HepG2 (cell line): ENCODE measurements around the gene CARMIL1. TPM values are rescaled to one million over a fixed set of nuclear protein-coding genes. Genes with fewer than 3 reads are reported as not detected.

Source experiments
- CSRNP1 ChIP-seq: sonication (generic); formaldehyde crosslinking; IDR thresholded peaks from 2 replicates; pipeline ENCODE4 v1.8.1; 2023; ENCODE audit warnings: mild to moderate bottlenecking, missing genetic modification reagents
- FOXP4 ChIP-seq: sonication (generic); formaldehyde crosslinking; IDR thresholded peaks from 2 replicates; pipeline ENCODE4 v1.4.0; 2020; ENCODE audit warnings: missing genetic modification reagents
- HMG20A ChIP-seq: IDR thresholded peaks from 2 replicates; pipeline ENCODE4 v1.6.1; 2016; ENCODE audit warnings: borderline replicate concordance
- IRF2 ChIP-seq: IDR thresholded peaks from 2 replicates; pipeline ENCODE4 v1.6.1; 2018; ENCODE audit warnings: missing genetic modification reagents, missing compliant biosample characterization
- IRF9 ChIP-seq: sonication (generic); formaldehyde crosslinking; IDR thresholded peaks from 2 replicates; pipeline ENCODE4 v1.8.0; 2022; ENCODE audit warnings: missing genetic modification reagents, mild to moderate bottlenecking, borderline replicate concordance
- KAT8 ChIP-seq: IDR thresholded peaks from 2 replicates; pipeline ENCODE4 v1.6.1; 2016; ENCODE audit warnings: missing genetic modification reagents, missing compliant biosample characterization
- KLF6 ChIP-seq: IDR thresholded peaks from 2 replicates; pipeline ENCODE4 v1.8.0; 2016; ENCODE audit warnings: missing biosample characterization, missing genetic modification reagents
- MAFK ChIP-seq, 2 experiments: IDR thresholded peaks in 1 of 2; conservative IDR thresholded peaks in 1 of 2; 2 replicates each; pipeline ENCODE4 v1.6.1; 2011; ENCODE audit warnings: improper control_type of control experiment in 2 of 2, low read length in 2 of 2
- MEIS1 ChIP-seq: sonication (generic); formaldehyde crosslinking; IDR thresholded peaks from 2 replicates; pipeline ENCODE4 v1.9.0; 2021; ENCODE audit warnings: mild to moderate bottlenecking, missing genetic modification reagents, moderate library complexity, borderline replicate concordance
- MIER2 ChIP-seq: IDR thresholded peaks from 2 replicates; pipeline ENCODE4 v1.6.1; 2016; ENCODE audit warnings: missing biosample characterization, missing genetic modification reagents
- MTF2 ChIP-seq: sonication (generic); formaldehyde crosslinking; IDR thresholded peaks from 2 replicates; pipeline ENCODE4 v1.5.0; 2020; ENCODE audit warnings: missing genetic modification reagents, borderline replicate concordance
- MXD4 ChIP-seq: IDR thresholded peaks from 2 replicates; pipeline ENCODE4 v1.6.1; 2016; ENCODE audit warnings: mild to moderate bottlenecking, missing biosample characterization, missing genetic modification reagents
- NCOA2 ChIP-seq: sonication (generic); formaldehyde crosslinking; IDR thresholded peaks from 2 replicates; pipeline ENCODE4 v1.8.0; 2022; ENCODE audit warnings: inconsistent platforms
- POGZ ChIP-seq: sonication (generic); formaldehyde crosslinking; IDR thresholded peaks from 2 replicates; pipeline ENCODE4 v1.4.0; 2020; ENCODE audit warnings: mild to moderate bottlenecking, missing genetic modification reagents
- RXRB ChIP-seq: IDR thresholded peaks from 2 replicates; pipeline ENCODE4 v1.6.1; 2016; ENCODE audit warnings: borderline replicate concordance, missing genetic modification reagents, missing compliant biosample characterization
- SATB2 ChIP-seq: sonication (generic); formaldehyde crosslinking; IDR thresholded peaks from 2 replicates; pipeline ENCODE4 v1.5.0; 2020; ENCODE audit warnings: missing genetic modification reagents
- SMAD3 ChIP-seq: sonication (generic); formaldehyde crosslinking; IDR thresholded peaks from 2 replicates; pipeline ENCODE4 v1.4.0; 2020; ENCODE audit warnings: missing genetic modification reagents
- SMARCC2 ChIP-seq: fragments of 450-650 bp; IDR thresholded peaks from 2 replicates; pipeline ENCODE4 v1.6.1; 2017; ENCODE audit warnings: antibody characterized with exemption, mild to moderate bottlenecking
- ZNF136 ChIP-seq: sonication (generic); formaldehyde crosslinking; IDR thresholded peaks from 2 replicates; pipeline ENCODE4 v1.8.1; 2022; ENCODE audit warnings: low read depth, mild to moderate bottlenecking, moderate library complexity, missing genetic modification reagents
- ZNF24 ChIP-seq: fragments of 450-650 bp; IDR thresholded peaks from 2 replicates; pipeline ENCODE4 v1.6.1; 2017; ENCODE audit warnings: antibody characterized with exemption, mild to moderate bottlenecking
- ZNF777 ChIP-seq: sonication (generic); formaldehyde crosslinking; IDR thresholded peaks from 2 replicates; pipeline ENCODE4 v1.4.0; 2020; ENCODE audit warnings: missing genetic modification reagents
- ZNF839 ChIP-seq: sonication (generic); formaldehyde crosslinking; IDR thresholded peaks from 2 replicates; pipeline ENCODE4 v1.4.0; 2020; ENCODE audit warnings: missing genetic modification reagents, mild to moderate bottlenecking, borderline replicate concordance
- ZSCAN25 ChIP-seq: sonication (generic); formaldehyde crosslinking; IDR thresholded peaks from 2 replicates; pipeline ENCODE4 v1.8.0; 2022; ENCODE audit warnings: mild to moderate bottlenecking, missing genetic modification reagents
- ZSCAN29 ChIP-seq: sonication (generic); formaldehyde crosslinking; conservative IDR thresholded peaks from 2 replicates; pipeline ENCODE4 v1.4.0; 2020; ENCODE audit warnings: mild to moderate bottlenecking, missing genetic modification reagents
- polyA plus RNA-seq, 8 experiments: library from polyadenylated mRNA; depleted of rRNA in 3 of 8; stranded (reverse) in 7 of 8; unstranded in 1 of 8; fragments of >200 nt; fragmentation: Illumina TruSeq in 4 of 8; extraction: Trizol in 4 of 8; gene quantifications; 2 replicates each; pipeline versions ENCODE4 v1.2.1 to v1.2.3, GENCODE V29; 2011 to 2016; ENCODE audit warnings: low read depth in 4 of 8, missing spikeins in 1 of 8, mixed read lengths in 1 of 8; ENCODE audit not compliant: insufficient read depth in 1 of 8
- total RNA-seq, 5 experiments: library from RNA; depleted of rRNA; stranded (reverse); fragments of >200 nt; fragmentation: Illumina TruSeq; extraction: Trizol; gene quantifications; 2 replicates each; pipeline ENCODE4 v1.2.3, GENCODE V29; 2016; ENCODE audit warnings: low read depth in 1 of 5
- TF ChIP-seq, protein P1 (sequence below): IDR thresholded peaks from 2 replicates; pipeline ENCODE4 v1.6.1; 2012; ENCODE audit warnings: inconsistent platforms
- TF ChIP-seq, protein P2 (sequence below): sonication (generic); formaldehyde crosslinking; IDR thresholded peaks from 2 replicates; pipeline ENCODE4 v1.5.1; 2020; ENCODE audit warnings: mild to moderate bottlenecking, moderate library complexity, missing genetic modification reagents

The CARMIL1 gene
- total and polyA plus RNA-seq, 2 of the 13 experiments (the other 11 are each of a cell fraction or from before 2014, with no cell fraction given), result 1.8 to 2.6 TPM

- TF ChIP-seq NCOA2 (CRISPR knock-in tag) (peak; percentile 33; the same call in 1 of the 2 replicates), MEIS1 (no peak), HMG20A (CRISPR knock-in tag) (peak; percentile 57; the same call in 1 of the 2 replicates), MIER2 (CRISPR knock-in tag) (peak; percentile 92), FOXP4 (peak; percentile 57), ZSCAN29 (CRISPR knock-in tag) (no peak), KAT8 (CRISPR knock-in tag) (peak; percentile 40; the same call in 1 of the 2 replicates), ZNF136 (CRISPR knock-in tag) (0 out of 2 replicates have a peak, but pooled peaks have one; percentile 11), ZSCAN25 (no peak), RXRB (CRISPR knock-in tag) (peak; percentile 41; the same call in 1 of the 2 replicates), SMARCC2 (no peak), ZNF839 (CRISPR knock-in tag) (no peak), SATB2 (CRISPR knock-in tag) (no peak), IRF9 (CRISPR knock-in tag) (no peak), ZNF777 (CRISPR knock-in tag) (no peak), IRF2 (CRISPR knock-in tag) (no peak), MXD4 (CRISPR knock-in tag) (no peak), MAFK (conservative IDR thresholded peaks at IDR 0.05 in 1 of 2, IDR thresholded peaks at IDR 0.05 in 1 of 2; ENCODE audit: low read length in 2 of 2) (peak; percentile 30 to 61; a peak in 3 of 4 replicates), SMAD3 (CRISPR knock-in tag) (no peak), ZNF24 (no peak), MTF2 (CRISPR knock-in tag) (no peak), CSRNP1 (CRISPR knock-in tag) (0 out of 2 replicates have a peak, but pooled peaks have one; percentile 47), KLF6 (peak; percentile 35; the same call in 1 of the 2 replicates), POGZ (CRISPR knock-in tag) (0 out of 2 replicates have a peak, but pooled peaks have one; percentile 63)
- TF ChIP-seq, protein P1, sequence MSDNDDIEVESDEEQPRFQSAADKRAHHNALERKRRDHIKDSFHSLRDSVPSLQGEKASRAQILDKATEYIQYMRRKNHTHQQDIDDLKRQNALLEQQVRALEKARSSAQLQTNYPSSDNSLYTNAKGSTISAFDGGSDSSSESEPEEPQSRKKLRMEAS, result peak; percentile 76; the same call in 1 of the 2 replicates
- TF ChIP-seq, protein P2, sequence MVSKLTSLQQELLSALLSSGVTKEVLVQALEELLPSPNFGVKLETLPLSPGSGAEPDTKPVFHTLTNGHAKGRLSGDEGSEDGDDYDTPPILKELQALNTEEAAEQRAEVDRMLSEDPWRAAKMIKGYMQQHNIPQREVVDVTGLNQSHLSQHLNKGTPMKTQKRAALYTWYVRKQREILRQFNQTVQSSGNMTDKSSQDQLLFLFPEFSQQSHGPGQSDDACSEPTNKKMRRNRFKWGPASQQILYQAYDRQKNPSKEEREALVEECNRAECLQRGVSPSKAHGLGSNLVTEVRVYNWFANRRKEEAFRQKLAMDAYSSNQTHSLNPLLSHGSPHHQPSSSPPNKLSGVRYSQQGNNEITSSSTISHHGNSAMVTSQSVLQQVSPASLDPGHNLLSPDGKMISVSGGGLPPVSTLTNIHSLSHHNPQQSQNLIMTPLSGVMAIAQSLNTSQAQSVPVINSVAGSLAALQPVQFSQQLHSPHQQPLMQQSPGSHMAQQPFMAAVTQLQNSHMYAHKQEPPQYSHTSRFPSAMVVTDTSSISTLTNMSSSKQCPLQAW (CRISPR knock-in tag), result 0 out of 2 replicates have a peak, but pooled peaks have one; percentile 43
These were observed 381.3 kb downstream of the CARMIL1 start (continued) for GRCh38 chr6:25660512-25660911.
